Stimulated activated memory B cell treated with anti-CD40 and anti-IgM and Interleukin-4, amounts not matched to agents 10 μg/mL and 1 μg/mL and 100 μg/mL, for 72 hours (primary cell): ENCODE results near the gene EPN3.

Experiments used
- ATAC-seq: fragments of 150-1000 bp; cut with Tn5 transposase; 2 replicates; pipeline ENCODE4 v1.10.0; 2021
- H3K27ac Mint-ChIP-seq: one replicate; pipeline ENCODE4 v1.8.0; 2022; ENCODE audit warnings: mild to moderate bottlenecking, mixed read lengths
- H3K27me3 Mint-ChIP-seq: one replicate; pipeline ENCODE4 v1.8.0; 2022; ENCODE audit warnings: mixed read lengths
- H3K36me3 Mint-ChIP-seq: one replicate; pipeline ENCODE4 v1.8.0; 2022; ENCODE audit warnings: mixed read lengths
- H3K4me1 Mint-ChIP-seq: one replicate; pipeline ENCODE4 v1.8.0; 2022; ENCODE audit warnings: mixed read lengths
- H3K4me3 Mint-ChIP-seq: one replicate; pipeline ENCODE4 v1.8.0; 2022; ENCODE audit warnings: mild to moderate bottlenecking, moderate library complexity, mixed read lengths
- H3K9me3 Mint-ChIP-seq: one replicate; pipeline ENCODE4 v1.8.0; 2022; ENCODE audit warnings: mixed read lengths

EPN3 gene

GRCh38 chr17:50575581-50576210 lies 43.2 kb downstream of the EPN3 start:
- Mint-ChIP-seq H3K27me3 (peaks cover 78% of the 10 kb centered on the region), H3K9me3 (no peaks in the 10 kb centered on the region), H3K4me1 (no peaks in the 10 kb centered on the region), H3K36me3 (no peaks in the 10 kb centered on the region), H3K27ac (no peak overlapping the region), H3K4me3 (no peak overlapping the region)
- ATAC-seq = peak; percentile 9

- H3K9me3 Mint-ChIP-seq = no peaks in the 10 kb centered on the region
- H3K4me1 Mint-ChIP-seq = no peaks in the 10 kb centered on the region
- H3K4me3 Mint-ChIP-seq = no peak overlapping the region
- peaks cover 78% of the 10 kb centered on the region for H3K27me3 Mint-ChIP-seq
- H3K27ac Mint-ChIP-seq = no peak overlapping the region
- no peak for ATAC-seq
- H3K36me3 Mint-ChIP-seq = no peaks in the 10 kb centered on the region
Observed at GRCh38 chr17:50576864-50577263, 44.3 kb downstream of the EPN3 start.

GRCh38 chr17:50577451-50577954 lies 45.0 kb downstream of the EPN3 start:
- no peaks in the 10 kb centered on the region for H3K36me3 Mint-ChIP-seq
- ATAC-seq = no peak
- no peak overlapping the region for H3K4me3 Mint-ChIP-seq
- no peak overlapping the region for H3K27ac Mint-ChIP-seq
- H3K4me1 Mint-ChIP-seq = no peaks in the 10 kb centered on the region
- peaks cover 78% of the 10 kb centered on the region for H3K27me3 Mint-ChIP-seq
- H3K9me3 Mint-ChIP-seq = no peaks in the 10 kb centered on the region

- no peak overlapping the region for H3K4me3 Mint-ChIP-seq
- no peak for ATAC-seq
- peaks cover 75% of the 10 kb centered on the region for H3K27me3 Mint-ChIP-seq
- H3K36me3 Mint-ChIP-seq = no peaks in the 10 kb centered on the region
- H3K9me3 Mint-ChIP-seq = no peaks in the 10 kb centered on the region
- no peaks in the 10 kb centered on the region for H3K4me1 Mint-ChIP-seq
- no peak overlapping the region for H3K27ac Mint-ChIP-seq
Observed at GRCh38 chr17:50578173-50578572, 45.6 kb downstream of the EPN3 start.

- H3K27ac Mint-ChIP-seq = no peak overlapping the region
- no peaks in the 10 kb centered on the region for H3K4me1 Mint-ChIP-seq
- H3K9me3 Mint-ChIP-seq = no peaks in the 10 kb centered on the region
- H3K36me3 Mint-ChIP-seq = no peaks in the 10 kb centered on the region
- no peak overlapping the region for H3K4me3 Mint-ChIP-seq
- no peak for ATAC-seq
- H3K27me3 Mint-ChIP-seq = peaks cover 81% of the 10 kb centered on the region
Observed at GRCh38 chr17:50579399-50579798, 46.9 kb downstream of the EPN3 start.

GRCh38 chr17:50580646-50581045 lies 48.1 kb downstream of the EPN3 start:
- Mint-ChIP-seq H3K9me3 (no peaks in the 10 kb centered on the region), H3K27me3 (peaks cover 79% of the 10 kb centered on the region)

GRCh38 chr17:50581316-50581715 lies 48.8 kb downstream of the EPN3 start:
- Mint-ChIP-seq H3K9me3 (no peaks in the 10 kb centered on the region), H3K27me3 (peaks cover 86% of the 10 kb centered on the region), H3K36me3 (no peaks in the 10 kb centered on the region), H3K4me1 (no peaks in the 10 kb centered on the region), H3K27ac (no peak overlapping the region), H3K4me3 (no peak overlapping the region)
- no peak for ATAC-seq

More at GRCh38 chr17:50580646-50581045, 48.1 kb downstream of the EPN3 start:
- Mint-ChIP-seq H3K4me3 (no peak overlapping the region), H3K4me1 (no peaks in the 10 kb centered on the region), H3K27ac (no peak overlapping the region), H3K36me3 (no peaks in the 10 kb centered on the region)
- ATAC-seq = no peak

GRCh38 chr17:50582741-50583140 lies 50.2 kb downstream of the EPN3 start:
- H3K9me3 Mint-ChIP-seq = no peaks in the 10 kb centered on the region

GRCh38 chr17:50583641-50584040 lies 51.1 kb downstream of the EPN3 start:
- no peaks in the 10 kb centered on the region for H3K36me3 Mint-ChIP-seq
- no peak overlapping the region for H3K27ac Mint-ChIP-seq
- H3K27me3 Mint-ChIP-seq = peaks cover 71% of the 10 kb centered on the region
- no peaks in the 10 kb centered on the region for H3K9me3 Mint-ChIP-seq
- no peak for ATAC-seq
- H3K4me1 Mint-ChIP-seq = no peaks in the 10 kb centered on the region
- no peak overlapping the region for H3K4me3 Mint-ChIP-seq

More at GRCh38 chr17:50582741-50583140, 50.2 kb downstream of the EPN3 start:
- Mint-ChIP-seq H3K27ac (no peak overlapping the region), H3K4me3 (no peak overlapping the region), H3K36me3 (no peaks in the 10 kb centered on the region), H3K27me3 (peaks cover 80% of the 10 kb centered on the region), H3K4me1 (no peaks in the 10 kb centered on the region)
- ATAC-seq = no peak

GRCh38 chr17:50584116-50584515 lies 51.6 kb downstream of the EPN3 start:
- H3K36me3 Mint-ChIP-seq = no peaks in the 10 kb centered on the region
- no peaks in the 10 kb centered on the region for H3K9me3 Mint-ChIP-seq
- peaks cover 66% of the 10 kb centered on the region for H3K27me3 Mint-ChIP-seq
- H3K4me3 Mint-ChIP-seq = no peak overlapping the region
- ATAC-seq = no peak
- no peak overlapping the region for H3K27ac Mint-ChIP-seq
- no peaks in the 10 kb centered on the region for H3K4me1 Mint-ChIP-seq

GRCh38 chr17:50584749-50585148 lies 52.2 kb downstream of the EPN3 start:
- H3K4me1 Mint-ChIP-seq = no peaks in the 10 kb centered on the region
- no peak for ATAC-seq
- H3K36me3 Mint-ChIP-seq = no peaks in the 10 kb centered on the region
- H3K4me3 Mint-ChIP-seq = no peak overlapping the region
- H3K27me3 Mint-ChIP-seq = peaks cover 63% of the 10 kb centered on the region
- H3K9me3 Mint-ChIP-seq = no peaks in the 10 kb centered on the region
- H3K27ac Mint-ChIP-seq = no peak overlapping the region

- Mint-ChIP-seq H3K36me3 (no peaks in the 10 kb centered on the region), H3K9me3 (no peaks in the 10 kb centered on the region), H3K4me3 (no peak overlapping the region), H3K27me3 (peaks cover 57% of the 10 kb centered on the region), H3K4me1 (no peaks in the 10 kb centered on the region), H3K27ac (no peak overlapping the region)
- no peak for ATAC-seq
Observed at GRCh38 chr17:50585346-50585745, 52.8 kb downstream of the EPN3 start.

GRCh38 chr17:50585891-50586290 lies 53.4 kb downstream of the EPN3 start:
- H3K27me3 Mint-ChIP-seq = peaks cover 54% of the 10 kb centered on the region
- ATAC-seq = no peak
- no peaks in the 10 kb centered on the region for H3K4me1 Mint-ChIP-seq
- H3K27ac Mint-ChIP-seq = no peak overlapping the region
- no peak overlapping the region for H3K4me3 Mint-ChIP-seq
- H3K36me3 Mint-ChIP-seq = no peaks in the 10 kb centered on the region
- H3K9me3 Mint-ChIP-seq = no peaks in the 10 kb centered on the region

GRCh38 chr17:50586421-50587247 lies 54.1 kb downstream of the EPN3 start:
- no peaks in the 10 kb centered on the region for H3K9me3 Mint-ChIP-seq
- H3K36me3 Mint-ChIP-seq = no peaks in the 10 kb centered on the region
- no peak overlapping the region for H3K27ac Mint-ChIP-seq
- H3K27me3 Mint-ChIP-seq = peaks cover 54% of the 10 kb centered on the region
- no peaks in the 10 kb centered on the region for H3K4me1 Mint-ChIP-seq
- no peak overlapping the region for H3K4me3 Mint-ChIP-seq
- no peak for ATAC-seq

- Mint-ChIP-seq H3K4me1 (no peaks in the 10 kb centered on the region), H3K9me3 (no peaks in the 10 kb centered on the region), H3K4me3 (no peak overlapping the region), H3K27me3 (peaks cover 54% of the 10 kb centered on the region), H3K27ac (no peak overlapping the region), H3K36me3 (no peaks in the 10 kb centered on the region)
- no peak for ATAC-seq
Observed at GRCh38 chr17:50587571-50587970, 55.0 kb downstream of the EPN3 start.
